GM13977 (cell line): ENCODE measurements around the gene ZNF580.

Source experiments
- DNase-seq: peaks from one replicate; pipeline ENCODE4 v3.0.0; 2012; ENCODE audit warnings: low spot score
- CTCF ChIP-seq: IDR thresholded peaks from 2 replicates; pipeline ENCODE4 v1.5.1; 2012; ENCODE audit warnings: mild to moderate bottlenecking, control low read depth; ENCODE audit not compliant: insufficient read depth; ENCODE audit errors: extremely low read depth, missing control alignments
- in situ Hi-C: fragments of 300-500 bp; cut with MboI; formaldehyde crosslinking; loops from one replicate; pipeline ENCODE4 v1.12.0; 2022; ENCODE audit warnings: low sequenced_read_pairs, low pct_unique_long_range_greater_than_20kb, mixed read lengths, inconsistent platforms; ENCODE audit not compliant: unreplicated experiment

ZNF580 gene

GRCh38 chr19:55679343-55680257, 38.8 kb downstream of the ZNF580 start:
- in situ Hi-C loops = loop anchor here (25.0 kb wide), 1 partner anchor 633 kb away; the partner anchor contains the start of gene ZSCAN5A
- TF ChIP-seq CTCF = no peak
- no peak for DNase-seq

DNA sequence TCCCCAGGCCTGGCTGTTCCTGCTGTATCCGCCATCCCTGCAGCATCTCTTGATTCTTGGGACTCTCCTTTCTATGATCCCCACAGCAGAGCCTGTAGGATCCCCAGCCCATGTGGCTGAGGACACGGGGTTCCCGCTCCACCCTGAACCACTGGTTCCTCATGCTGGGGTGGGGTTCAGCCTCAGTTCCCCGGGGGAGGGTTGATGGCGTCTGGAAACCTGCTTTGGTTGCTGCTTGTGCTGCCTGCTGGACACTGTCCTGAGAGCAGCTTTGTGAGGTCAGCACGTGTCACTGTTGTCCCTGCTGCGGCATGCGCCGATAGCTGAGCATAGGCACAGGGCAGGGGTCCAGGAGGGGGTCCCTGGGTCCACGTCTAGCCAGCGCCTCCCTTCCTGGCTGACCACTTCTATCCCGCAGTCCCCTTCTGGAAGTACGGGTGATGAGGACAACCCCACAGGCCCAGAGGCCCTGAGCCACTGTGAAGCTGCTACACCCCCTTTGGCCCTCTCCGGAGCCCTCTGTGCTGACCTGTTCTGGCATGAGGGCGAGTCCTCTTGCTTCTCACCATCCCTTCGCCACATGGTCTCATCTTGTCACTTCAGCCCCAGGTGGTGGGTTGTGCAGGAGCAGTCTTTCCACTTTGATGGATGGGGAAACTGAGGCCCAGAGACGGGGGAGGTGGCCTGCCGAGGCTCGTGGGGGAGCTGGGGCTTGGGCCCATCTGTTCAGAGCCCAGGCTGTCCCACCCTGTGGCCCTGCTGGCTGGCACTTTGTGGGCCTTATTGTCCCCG, 39.7 kb downstream of the ZNF580 start:
- in situ Hi-C loops = loop anchor here (25.0 kb wide), 1 partner anchor 632 kb away; the partner anchor contains the start of gene ZSCAN5A

DNA sequence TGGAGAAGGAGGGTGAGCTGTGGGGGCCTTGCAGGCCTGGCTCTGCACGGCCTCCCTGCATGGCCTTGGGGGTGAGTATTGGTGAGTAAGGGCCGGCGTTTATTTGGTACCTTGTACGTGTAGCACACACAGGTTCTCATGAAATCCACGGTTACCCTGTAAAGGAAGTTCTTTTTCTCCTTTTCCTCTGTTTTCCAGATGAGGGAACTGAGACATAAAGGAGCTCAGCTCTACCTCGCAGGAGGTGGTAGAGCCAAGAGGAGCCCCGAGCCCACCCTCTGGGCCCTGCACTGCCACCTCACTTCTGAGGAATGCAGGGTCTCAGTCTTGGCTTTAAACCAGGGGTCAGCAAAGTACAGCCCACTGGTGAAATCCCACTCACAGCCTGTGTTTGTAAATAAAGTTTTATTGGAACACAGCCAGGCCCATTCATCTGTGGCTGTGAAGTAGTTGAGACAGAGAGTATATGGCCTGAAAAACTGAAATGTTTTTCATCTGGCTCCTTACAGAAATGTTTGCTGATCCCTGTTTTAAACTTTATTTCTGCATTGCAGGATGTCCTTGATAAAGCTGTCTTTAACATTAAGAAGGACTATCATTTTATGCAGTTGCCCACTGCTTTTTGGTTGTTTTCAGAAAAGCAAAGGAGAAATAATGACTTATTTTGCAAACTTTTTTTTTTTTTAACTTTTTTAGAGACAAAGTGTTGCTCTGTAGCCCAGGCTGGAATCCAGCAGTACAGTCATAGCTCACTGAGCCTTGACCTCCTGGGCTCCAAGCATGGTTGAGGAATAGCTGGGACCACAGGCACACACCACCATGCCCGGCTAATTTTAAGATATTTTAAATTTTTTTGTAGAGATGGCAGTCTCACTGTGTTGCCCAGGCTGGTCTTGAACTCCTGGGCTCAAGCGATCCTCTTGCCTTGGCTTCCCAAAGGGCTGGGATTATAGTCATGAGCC, 40.6 kb downstream of the ZNF580 start:
- in situ Hi-C loops = loop anchor here (25.0 kb wide), 1 partner anchor 631 kb away; the partner anchor contains the start of gene ZSCAN5A
- DNase-seq = no peak
- TF ChIP-seq CTCF = no peak

More for the DNA sequence above, 39.7 kb downstream of the ZNF580 start:
- TF ChIP-seq CTCF = no peak
- no peak for DNase-seq

- TF ChIP-seq CTCF = no peak
- DNase-seq = no peak
- in situ Hi-C loops = loop anchor here (25.0 kb wide), 1 partner anchor 629 kb away; the partner anchor contains the start of gene ZSCAN5A
Observed at GRCh38 chr19:55683449-55684261, 42.9 kb downstream of the ZNF580 start.

- in situ Hi-C loops = loop anchor here (25.0 kb wide), 1 partner anchor 627 kb away; the partner anchor contains the start of gene ZSCAN5A
- no peak for TF ChIP-seq CTCF
- DNase-seq = no peak
Observed at GRCh38 chr19:55684946-55685681, 44.3 kb downstream of the ZNF580 start.
